Naive B cell (primary cell): ENCODE data around the gene RNF181. TPM values are rescaled to one million over a fixed set of nuclear protein-coding genes. Genes with fewer than 3 reads are reported as not detected.
A peak's percentile ranks its signal among the peaks of the same experiment; 100 is the strongest.

ENCODE experiments used
- ATAC-seq, 2 donors: fragments of 150-1000 bp; cut with Tn5 transposase; 2 replicates each; pipeline ENCODE4 v1.10.0; 2021; ENCODE audit warnings: low read depth in 2 of 2, mild to moderate bottlenecking in 2 of 2, moderate library complexity in 2 of 2
- DNase-seq: peaks from one replicate; pipeline ENCODE4 v3.0.0; 2022
- H3K27ac Mint-ChIP-seq, 6 donors: one replicate each; pipeline ENCODE4 v1.8.0; 2020 to 2022; ENCODE audit warnings: mild to moderate bottlenecking in 6 of 6, mixed read lengths in 6 of 6, moderate library complexity in 5 of 6, inconsistent platforms in 2 of 6
- H3K27me3 Mint-ChIP-seq, 3 donors: one replicate each; pipeline ENCODE4 v1.8.0; 2021 to 2022; ENCODE audit warnings: mixed read lengths in 3 of 3, mild to moderate bottlenecking in 1 of 3
- H3K36me3 Mint-ChIP-seq, 2 donors: one replicate each; pipeline ENCODE4 v1.8.0; 2020 to 2022; ENCODE audit warnings: mixed read lengths in 2 of 2, inconsistent platforms in 1 of 2, mild to moderate bottlenecking in 1 of 2
- H3K4me1 Mint-ChIP-seq, 3 donors: one replicate each; pipeline ENCODE4 v1.8.0; 2020 to 2022; ENCODE audit warnings: mixed read lengths in 3 of 3, inconsistent platforms in 1 of 3, mild to moderate bottlenecking in 1 of 3, moderate library complexity in 1 of 3
- H3K4me3 Mint-ChIP-seq, 8 donors: one replicate each; pipeline ENCODE4 v1.8.0; 2020 to 2022; ENCODE audit warnings: mild to moderate bottlenecking in 8 of 8, mixed read lengths in 8 of 8, moderate library complexity in 8 of 8, inconsistent platforms in 2 of 8
- H3K9me3 Mint-ChIP-seq, 7 donors: one replicate each; pipeline ENCODE4 v1.8.0; 2020 to 2022; ENCODE audit warnings: mixed read lengths in 7 of 7, mild to moderate bottlenecking in 5 of 7, inconsistent platforms in 2 of 7, moderate library complexity in 1 of 7
- polyA plus RNA-seq, 6 donors: library from polyadenylated mRNA; unstranded; fragments of 300-500 nt; fragmentation: Illumina TruSeq; gene quantifications; one replicate each; pipeline ENCODE4 v1.2.3, GENCODE V29; 2021; ENCODE audit warnings: low read depth in 6 of 6

The RNF181 gene
- 100 to 1,000 TPM; 152 to 207 (median 187) TPM for polyA plus RNA-seq

GRCh38 chr2:85595301-85596025 lies at the start of gene RNF181:
Gene RNF181 (plus strand): TSS chr2:85595745. CDS start chr2:85595764, 19 bp downstream.
- peaks cover 33 to 48% (median 44%) of the 10 kb centered on the region in 3 donors for H3K4me1 Mint-ChIP-seq
- H3K27me3 Mint-ChIP-seq = no peaks in the 10 kb centered on the region
- peak within 1 kb of the TSS; percentile 95 to 100 (median 99) for H3K4me3 Mint-ChIP-seq
- ATAC-seq = peak; percentile 99
- peak within 1 kb of the TSS; percentile 92 to 99 (median 98) for H3K27ac Mint-ChIP-seq
- H3K9me3 Mint-ChIP-seq = no peaks in the 10 kb centered on the region
- DNase-seq = peak; percentile 90
- no peaks in the 10 kb centered on the region for H3K36me3 Mint-ChIP-seq

- H3K36me3 Mint-ChIP-seq = peaks cover 14 to 15% of the 10 kb centered on the region in 2 donors
- H3K27me3 Mint-ChIP-seq = no peaks in the 10 kb centered on the region
- no peak overlapping the region for H3K27ac Mint-ChIP-seq
- DNase-seq = no peak
- H3K4me3 Mint-ChIP-seq = no peak overlapping the region
- H3K4me1 Mint-ChIP-seq = peaks cover 6 to 15% (median 12%) of the 10 kb centered on the region in 3 donors
- no peaks in the 10 kb centered on the region for H3K9me3 Mint-ChIP-seq
- ATAC-seq = no peak
Observed at GRCh38 chr2:85545780-85546240, 49.7 kb upstream of the RNF181 start.

DNA sequence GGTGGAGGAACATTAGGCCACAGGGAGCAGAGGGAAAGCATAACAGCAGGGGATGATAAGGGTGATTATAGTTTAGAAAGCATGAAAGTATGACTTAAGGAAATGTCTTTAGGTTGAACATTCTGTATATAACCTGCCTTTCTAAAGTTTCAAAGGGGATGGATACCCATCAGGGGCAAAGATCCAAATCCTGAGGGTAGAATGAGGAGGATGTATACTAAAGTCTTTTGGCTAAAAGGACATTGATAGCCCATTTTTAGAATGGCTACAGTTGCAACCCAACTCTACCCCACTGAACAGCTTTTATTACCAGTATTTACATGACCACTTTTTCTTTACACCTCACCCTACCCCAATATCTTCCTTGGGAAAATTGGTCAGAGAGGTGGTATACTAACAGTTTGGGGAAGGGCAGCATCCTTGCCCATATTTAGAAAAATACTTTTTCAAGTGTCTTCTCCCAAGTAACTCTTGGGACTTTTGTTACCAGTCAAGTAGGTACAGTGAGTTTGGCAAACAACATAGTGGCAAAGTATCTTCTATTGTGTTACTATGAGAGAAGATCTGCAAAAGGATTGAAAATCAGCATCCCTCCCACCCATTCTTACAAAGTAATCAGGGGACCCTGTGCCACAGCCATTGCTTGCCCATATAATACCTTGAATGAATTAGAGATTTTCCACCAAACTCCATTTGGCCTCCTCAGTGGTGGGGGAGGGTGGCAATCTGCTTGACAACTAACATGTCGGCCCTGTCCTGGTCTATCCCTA lies 48.3 kb upstream of the RNF181 start:
- Mint-ChIP-seq H3K9me3 (no peaks in the 10 kb centered on the region), H3K4me1 (peaks cover 15 to 20% (median 16%) of the 10 kb centered on the region in 3 donors), H3K27me3 (no peaks in the 10 kb centered on the region), H3K27ac (peak overlapping the region in 4 of 6 donors; percentile 47 to 94 (median 56)), H3K4me3 (no peak overlapping the region), H3K36me3 (peaks cover 11 to 15% of the 10 kb centered on the region in 2 donors)
- DNase-seq (no peak), ATAC-seq (no peak)

- H3K27me3 Mint-ChIP-seq = no peaks in the 10 kb centered on the region
- peaks cover 11 to 16% (median 14%) of the 10 kb centered on the region in 3 donors for H3K4me1 Mint-ChIP-seq
- peaks cover 3 to 9% of the 10 kb centered on the region in 2 donors for H3K36me3 Mint-ChIP-seq
- no peaks in the 10 kb centered on the region for H3K9me3 Mint-ChIP-seq
- H3K4me3 Mint-ChIP-seq = no peak overlapping the region
- ATAC-seq = no peak
- H3K27ac Mint-ChIP-seq = peak overlapping the region in 4 of 6 donors; percentile 37 to 62 (median 49)
- no peak for DNase-seq
Observed at GRCh38 chr2:85547859-85548607, 47.5 kb upstream of the RNF181 start.

DNA sequence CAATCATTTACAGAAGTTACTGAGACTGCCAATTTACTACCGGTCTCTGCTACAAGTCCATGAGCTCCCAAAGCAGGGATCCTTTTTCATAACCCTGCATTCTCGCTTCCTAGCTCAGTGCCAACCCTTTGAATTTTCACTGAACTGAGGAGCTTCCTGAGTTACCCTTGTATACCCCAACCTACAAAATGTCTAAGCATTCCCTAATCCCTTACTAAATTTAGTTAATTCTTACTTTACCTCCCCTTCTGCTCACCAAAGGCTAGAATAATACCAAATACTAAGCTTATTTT lies 47.0 kb upstream of the RNF181 start:
- Mint-ChIP-seq H3K4me3 (no peak overlapping the region), H3K4me1 (peaks cover 11 to 13% (median 12%) of the 10 kb centered on the region in 3 donors), H3K36me3 (peaks cover 0 to 7% of the 10 kb centered on the region in 2 donors), H3K27ac (no peak overlapping the region), H3K27me3 (no peaks in the 10 kb centered on the region), H3K9me3 (no peaks in the 10 kb centered on the region)
- DNase-seq (no peak), ATAC-seq (no peak)

DNA sequence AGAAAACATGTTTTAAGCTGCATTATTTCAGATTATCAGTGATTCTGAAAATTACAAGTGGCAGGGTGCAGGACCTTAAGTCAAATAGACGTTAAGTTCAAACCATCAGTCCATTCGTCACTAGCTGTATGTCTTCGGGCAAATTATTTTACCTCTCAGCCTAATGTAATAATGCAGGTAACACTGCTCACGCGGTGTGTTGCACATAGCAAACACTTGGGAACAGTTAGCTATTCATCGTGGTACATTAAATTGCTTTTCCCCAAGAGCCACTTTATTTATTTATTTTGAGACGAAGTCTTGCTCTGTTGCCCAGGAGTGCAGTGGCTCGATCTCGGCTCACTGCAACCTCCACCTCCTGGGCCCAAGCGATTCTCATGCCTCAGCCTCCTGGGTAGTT lies 46.5 kb upstream of the RNF181 start:
- no peak for DNase-seq
- ATAC-seq = no peak
- no peaks in the 10 kb centered on the region for H3K9me3 Mint-ChIP-seq
- peak overlapping the region in 1 of 6 donors; percentile 60 for H3K27ac Mint-ChIP-seq
- H3K27me3 Mint-ChIP-seq = no peaks in the 10 kb centered on the region
- peaks cover 0 to 5% of the 10 kb centered on the region in 2 donors for H3K36me3 Mint-ChIP-seq
- H3K4me1 Mint-ChIP-seq = peaks cover 9 to 12% (median 10%) of the 10 kb centered on the region in 3 donors
- H3K4me3 Mint-ChIP-seq = no peak overlapping the region

- no peaks in the 10 kb centered on the region for H3K9me3 Mint-ChIP-seq
- DNase-seq = no peak
- no peak overlapping the region for H3K4me3 Mint-ChIP-seq
- no peaks in the 10 kb centered on the region for H3K27me3 Mint-ChIP-seq
- no peak for ATAC-seq
- peaks cover 6 to 12% (median 7%) of the 10 kb centered on the region in 3 donors for H3K4me1 Mint-ChIP-seq
- peaks cover 0 to 4% of the 10 kb centered on the region in 2 donors for H3K36me3 Mint-ChIP-seq
- no peak overlapping the region for H3K27ac Mint-ChIP-seq
Observed at GRCh38 chr2:85549826-85550225, 45.7 kb upstream of the RNF181 start.

- Mint-ChIP-seq H3K9me3 (no peaks in the 10 kb centered on the region), H3K4me3 (no peak overlapping the region), H3K36me3 (peaks cover 0 to 8% of the 10 kb centered on the region in 2 donors), H3K4me1 (peaks cover 6 to 12% (median 7%) of the 10 kb centered on the region in 3 donors), H3K27me3 (no peaks in the 10 kb centered on the region), H3K27ac (peak overlapping the region in 2 of 6 donors; percentile 54 to 80)
- no peak for ATAC-seq
- DNase-seq = no peak
Observed at GRCh38 chr2:85550486-85550885, 45.1 kb upstream of the RNF181 start.

- peak; percentile 97 to 100 for ATAC-seq
- Mint-ChIP-seq H3K4me3 (peak overlapping the region in 1 of 8 donors; percentile 33), H3K36me3 (peaks cover 5 to 8% of the 10 kb centered on the region in 2 donors), H3K9me3 (no peaks in the 10 kb centered on the region), H3K4me1 (peaks cover 6 to 12% (median 7%) of the 10 kb centered on the region in 3 donors), H3K27ac (peak overlapping the region in 3 of 6 donors; percentile 32 to 57 (median 51)), H3K27me3 (no peaks in the 10 kb centered on the region)
- peak; percentile 86 for DNase-seq
Observed at GRCh38 chr2:85551698-85552678, 43.6 kb upstream of the RNF181 start.

DNA sequence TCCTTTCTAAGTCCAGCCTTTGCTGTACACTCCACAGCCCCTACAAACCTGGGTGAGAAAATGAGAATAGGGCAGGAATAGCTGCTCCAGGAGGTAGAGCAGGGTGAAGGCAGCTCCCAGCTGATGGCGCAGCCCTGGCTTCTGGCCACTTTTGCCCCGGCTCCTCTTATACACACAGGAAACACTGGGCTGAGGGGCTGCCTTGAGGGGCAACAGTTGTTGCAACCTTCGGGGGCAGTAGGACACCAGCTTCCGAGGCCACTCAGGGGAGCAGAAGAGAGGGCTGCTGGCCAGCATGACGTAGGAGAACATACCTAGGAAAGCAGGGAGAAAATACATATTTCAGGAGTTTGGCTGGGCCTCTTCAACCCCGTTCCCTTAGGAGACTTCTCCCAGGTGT lies 42.4 kb upstream of the RNF181 start:
- ATAC-seq (no peak), DNase-seq (no peak)
- Mint-ChIP-seq H3K4me1 (peaks cover 6 to 12% (median 7%) of the 10 kb centered on the region in 3 donors), H3K9me3 (no peaks in the 10 kb centered on the region), H3K36me3 (peaks cover 5 to 8% of the 10 kb centered on the region in 2 donors), H3K4me3 (no peak overlapping the region), H3K27me3 (no peaks in the 10 kb centered on the region), H3K27ac (peak overlapping the region in 1 of 6 donors; percentile 22)

DNA sequence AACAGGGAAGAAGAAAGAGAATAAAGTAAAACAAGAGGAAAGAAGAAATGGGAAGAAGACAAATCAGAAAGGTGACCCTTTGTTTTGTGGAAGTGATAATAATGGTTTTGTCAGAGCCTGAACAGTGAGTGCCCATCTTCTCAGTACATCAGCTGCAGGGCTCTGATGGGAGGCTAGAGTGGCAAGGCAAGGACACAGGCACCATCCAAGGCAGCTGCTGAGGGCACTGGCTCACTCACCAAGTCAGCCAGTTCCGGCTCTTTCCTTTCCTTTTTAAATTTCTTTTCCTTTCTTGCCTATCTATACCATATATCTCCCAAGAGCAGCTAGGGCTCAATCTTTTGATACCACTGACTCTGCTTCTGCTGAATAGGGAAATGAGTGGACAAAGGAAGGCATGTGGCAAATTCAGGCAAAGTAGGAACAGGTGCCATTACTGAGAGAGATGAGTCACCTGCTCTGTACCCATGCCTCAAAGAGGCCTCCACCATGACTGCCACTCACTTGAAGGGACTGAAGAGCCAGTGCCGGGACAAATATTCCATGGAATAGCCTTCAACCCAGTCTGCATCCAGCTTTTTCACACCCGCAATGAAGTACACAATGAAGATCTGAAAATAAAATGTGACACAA lies 40.4 kb upstream of the RNF181 start:
- ATAC-seq (no peak), DNase-seq (no peak)
- Mint-ChIP-seq H3K27me3 (no peaks in the 10 kb centered on the region), H3K27ac (peak overlapping the region in 1 of 6 donors; percentile 83), H3K4me3 (peak overlapping the region in 1 of 8 donors; percentile 15), H3K9me3 (no peaks in the 10 kb centered on the region), H3K4me1 (peaks cover 8 to 21% (median 16%) of the 10 kb centered on the region in 3 donors), H3K36me3 (peaks cover 5 to 8% of the 10 kb centered on the region in 2 donors)

DNA sequence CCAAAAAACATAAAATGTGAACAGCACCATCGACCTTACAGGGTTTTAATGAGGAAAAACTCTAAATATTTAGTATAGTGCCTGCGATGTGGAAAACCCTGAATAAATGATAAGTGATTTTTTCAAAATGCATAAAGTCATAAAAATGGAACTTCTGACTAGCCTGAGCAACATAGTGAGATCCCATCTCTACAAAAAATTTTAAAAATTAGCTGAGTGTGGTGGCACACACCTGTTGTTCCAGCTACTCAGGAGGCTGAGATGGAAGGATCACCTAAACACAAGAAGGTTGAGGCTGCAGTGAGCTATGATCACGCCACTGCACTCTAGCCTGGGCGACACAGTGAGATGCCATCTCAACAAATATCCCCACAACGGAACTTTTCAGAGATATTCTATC lies 38.4 kb upstream of the RNF181 start:
- ATAC-seq = no peak

More for the DNA sequence above, 38.4 kb upstream of the RNF181 start:
- peaks cover 15 to 29% (median 27%) of the 10 kb centered on the region in 3 donors for H3K4me1 Mint-ChIP-seq
- no peak for DNase-seq
- H3K27me3 Mint-ChIP-seq = no peaks in the 10 kb centered on the region
- H3K27ac Mint-ChIP-seq = no peak overlapping the region
- no peaks in the 10 kb centered on the region for H3K9me3 Mint-ChIP-seq
- H3K4me3 Mint-ChIP-seq = peak overlapping the region in 1 of 8 donors; percentile 62
- peaks cover 5 to 8% of the 10 kb centered on the region in 2 donors for H3K36me3 Mint-ChIP-seq
